ENCODE measurements around the gene PRKAG2.

- no peak for TF ChIP-seq CTCF (IDR thresholded peaks at IDR 0.05)
- TF ChIP-seq POLR2A (IDR thresholded peaks at IDR 0.05), result no peak
These were observed 323.6 kb downstream of the PRKAG2 start for GRCh38 chr7:151553356-151553755.

Measured in breast epithelium (tissue), 3 donors.